DLD1 (cell line): ENCODE measurements around the gene YDJC.
"Not testable (repeated sequence)": the region's sequence is repeated elsewhere in the genome, so short reads cannot be mapped to it uniquely, and the experiment has no call there.

Source experiments
- in situ Hi-C: cut with HindIII; loops from 2 replicates; pipeline ENCODE4 v1.10.0; 2017; ENCODE audit warnings: low sequenced_read_pairs

The YDJC gene

DNA sequence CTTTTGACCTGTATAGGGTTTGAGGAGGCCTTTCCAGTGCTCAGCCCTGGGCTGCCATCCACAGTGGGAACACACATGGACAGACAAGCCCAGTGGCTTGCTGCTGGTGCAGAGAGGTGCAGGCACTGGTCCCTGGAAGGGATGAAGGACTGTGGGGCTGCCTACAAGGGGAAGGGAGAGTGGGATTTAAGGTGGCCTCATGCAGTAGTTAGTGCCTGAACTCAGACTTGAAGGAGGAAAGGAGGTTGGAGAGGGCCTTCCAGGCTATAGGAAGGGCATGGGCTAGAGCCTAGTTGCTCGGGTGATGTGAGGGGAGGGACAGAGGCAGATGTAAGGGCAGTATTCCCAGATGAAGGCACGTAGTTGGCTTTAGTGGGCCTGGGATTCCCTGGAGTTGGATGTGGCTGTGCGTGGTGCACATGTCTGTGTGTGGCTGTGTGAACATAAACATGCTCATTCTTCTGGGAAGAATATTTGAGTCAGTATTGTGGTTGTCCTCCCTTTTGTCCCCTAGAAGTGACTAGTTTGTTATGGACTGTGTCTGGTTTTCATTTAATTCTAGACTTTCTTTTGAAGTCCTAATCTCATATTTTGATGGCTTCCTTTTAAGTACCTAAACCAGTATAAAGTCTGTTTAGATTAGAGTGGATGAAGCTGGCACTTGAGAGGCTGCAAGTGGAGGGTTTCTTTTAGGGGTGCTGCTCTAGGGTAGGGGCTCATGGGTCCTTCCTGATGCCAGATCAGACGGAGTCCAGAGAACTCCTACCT lies 18.4 kb downstream of the YDJC start:
- in situ Hi-C loops, result no loop called here

DNA sequence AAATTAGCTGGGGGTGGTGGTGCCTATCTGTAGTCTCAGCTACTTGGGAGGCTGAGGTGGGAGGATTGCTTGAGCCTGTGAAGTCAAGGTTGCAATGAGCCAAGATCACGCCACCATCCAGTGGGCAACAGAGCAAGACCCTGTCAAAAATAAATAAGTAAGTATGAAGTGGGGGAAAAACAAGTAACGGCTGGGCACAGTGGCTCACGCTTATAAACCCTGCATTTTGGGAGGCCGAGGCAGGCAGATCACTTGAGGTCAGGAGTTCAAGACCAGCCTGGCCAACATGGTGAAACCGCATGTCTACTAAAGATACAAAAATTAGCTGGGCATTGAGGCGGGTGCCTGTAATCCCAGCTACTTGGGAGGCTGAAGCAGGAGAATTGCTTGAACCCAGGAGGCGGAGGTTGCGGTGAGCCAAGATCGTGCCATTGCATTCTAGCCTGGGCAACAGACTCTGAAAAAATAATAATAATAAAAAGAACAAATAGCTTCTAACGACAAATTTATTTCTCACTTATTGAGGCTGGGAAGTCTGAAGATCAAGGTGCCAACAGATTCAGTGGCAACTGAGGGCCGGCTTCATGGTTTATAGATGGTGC lies 20.2 kb downstream of the YDJC start:
- in situ Hi-C loops, result not testable (repeated sequence)

DNA sequence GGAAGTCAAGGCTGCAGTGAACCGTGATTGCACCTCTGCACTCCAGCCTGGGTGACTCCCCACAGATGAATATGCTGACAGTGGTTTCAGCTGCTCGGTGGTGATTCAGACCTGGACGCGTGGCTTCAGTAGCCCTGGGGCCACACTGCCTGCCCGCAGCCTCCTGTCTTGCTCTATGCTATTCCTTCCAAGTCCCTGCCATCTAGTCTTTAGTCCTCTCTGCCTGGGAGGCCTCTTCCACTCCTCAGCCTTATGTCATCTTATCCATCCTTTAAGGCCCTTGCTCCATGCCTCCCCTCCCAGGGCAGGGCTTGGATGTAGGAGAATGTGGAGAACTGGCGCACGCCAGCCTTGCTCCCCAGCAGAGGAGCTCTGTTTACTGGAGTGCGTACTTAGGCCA lies 23.0 kb downstream of the YDJC start:
- in situ Hi-C loops, result no loop called here

DNA sequence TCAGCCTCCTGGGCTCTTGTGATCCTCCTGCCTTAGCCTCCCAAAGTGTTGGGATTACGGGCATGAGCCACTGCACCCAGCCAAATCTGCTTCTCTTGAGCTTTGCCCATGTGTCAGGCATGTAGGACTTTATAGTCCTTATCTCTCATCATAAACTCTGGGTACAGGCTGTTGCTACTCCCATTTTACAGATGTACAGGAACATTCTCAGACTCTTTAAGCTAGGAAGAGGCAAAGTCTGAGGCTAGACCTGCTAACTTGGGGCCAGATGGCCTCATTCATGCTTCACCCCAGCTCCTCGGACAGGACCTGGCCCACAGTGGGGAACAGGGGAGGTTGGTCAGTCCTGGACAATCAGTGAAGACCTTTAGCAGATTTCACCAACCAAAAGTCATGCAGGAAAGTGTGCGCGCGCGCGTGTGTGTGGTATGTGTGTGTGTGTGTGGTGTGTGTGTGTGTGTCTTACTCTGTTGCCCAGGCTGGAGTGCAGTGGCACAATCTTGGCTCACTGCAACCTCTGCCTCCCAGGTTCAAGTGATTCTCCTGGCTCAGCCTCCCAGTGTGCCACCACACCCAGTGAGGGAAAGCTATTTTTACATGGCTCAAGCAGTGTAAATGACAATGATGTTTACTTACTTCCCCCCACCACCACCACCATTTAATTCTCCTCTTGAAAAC lies 23.8 kb downstream of the YDJC start:
- in situ Hi-C loops, result no loop called here

DNA sequence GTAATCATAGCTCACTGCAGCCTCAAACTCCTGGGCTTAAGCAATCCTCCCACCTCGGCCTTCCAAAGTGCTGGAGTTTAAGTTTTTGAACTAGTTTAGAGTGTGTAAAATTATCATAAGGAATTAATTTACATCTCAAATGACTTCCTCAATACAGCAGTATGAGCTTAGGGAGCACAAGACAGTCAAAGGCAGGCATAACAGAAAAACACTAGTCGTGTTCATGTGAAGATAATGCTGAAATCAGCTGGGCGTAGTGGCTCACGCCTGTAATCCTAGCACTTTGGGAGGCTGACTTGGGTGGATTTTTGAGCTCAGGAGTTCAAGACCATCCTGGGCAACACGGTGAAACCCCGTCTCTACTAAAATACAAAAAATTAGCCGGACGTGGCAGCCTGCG lies 25.8 kb downstream of the YDJC start:
- in situ Hi-C loops, result no loop called here

DNA sequence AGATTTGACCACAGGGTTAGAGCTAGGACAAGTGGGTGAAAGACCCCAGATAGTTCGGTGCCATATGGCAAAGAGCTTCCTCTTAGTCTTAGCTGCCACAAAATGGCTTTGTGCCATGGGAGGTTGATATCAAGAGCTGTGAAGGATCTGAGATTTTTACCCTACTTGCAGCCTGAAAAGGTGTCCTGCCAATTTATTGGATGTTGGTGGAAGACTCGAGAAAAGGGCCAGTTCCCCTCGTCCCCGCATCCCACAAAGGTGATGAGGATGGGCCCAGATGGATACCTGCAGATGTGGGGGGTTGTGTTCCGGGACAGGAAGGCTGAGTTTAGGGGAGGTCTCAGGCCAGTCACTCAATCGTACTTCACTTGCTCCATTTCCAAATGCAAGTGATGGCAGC lies 27.2 kb downstream of the YDJC start:
- in situ Hi-C loops, result no loop called here

DNA sequence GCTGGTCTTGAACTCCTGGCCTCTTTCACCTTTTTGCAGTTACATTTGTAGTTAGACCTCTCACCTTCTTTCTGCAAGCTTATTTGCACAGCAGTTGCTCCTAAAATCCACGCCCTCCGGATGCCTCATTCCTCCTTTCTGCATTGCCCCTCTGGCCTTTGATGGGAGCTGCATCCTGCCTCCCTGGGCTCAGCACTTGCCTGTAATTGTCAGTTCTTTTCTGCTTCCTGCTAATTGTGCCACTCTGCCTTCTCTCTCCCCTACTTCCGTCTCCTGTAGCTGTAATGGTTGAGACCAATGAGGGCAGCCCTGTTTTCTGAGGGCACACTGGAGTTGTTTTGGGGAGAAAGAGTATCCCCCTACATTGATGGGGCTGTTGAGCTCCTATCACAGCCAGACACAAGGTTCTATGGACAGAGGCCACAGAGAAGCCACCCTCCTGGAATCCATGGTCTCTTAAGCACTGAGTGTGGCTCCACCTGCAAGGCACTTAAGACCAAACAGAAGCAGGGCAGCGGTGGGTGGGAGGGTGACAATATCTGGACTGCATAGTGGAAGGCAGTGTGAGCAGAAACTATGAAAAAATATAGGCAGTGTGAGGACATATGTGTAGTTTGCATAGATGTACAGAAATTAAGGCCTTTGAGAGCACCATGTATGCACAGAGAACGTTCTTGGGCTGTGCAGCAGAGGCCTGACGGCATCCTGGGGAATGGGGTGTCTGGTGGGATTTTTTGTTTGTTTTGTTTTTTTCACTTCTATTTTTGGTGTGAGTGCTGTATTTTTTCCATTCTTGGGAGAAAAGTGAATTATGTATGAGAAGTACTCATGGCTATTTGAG lies 30.5 kb downstream of the YDJC start:
- in situ Hi-C loops, result no loop called here

DNA sequence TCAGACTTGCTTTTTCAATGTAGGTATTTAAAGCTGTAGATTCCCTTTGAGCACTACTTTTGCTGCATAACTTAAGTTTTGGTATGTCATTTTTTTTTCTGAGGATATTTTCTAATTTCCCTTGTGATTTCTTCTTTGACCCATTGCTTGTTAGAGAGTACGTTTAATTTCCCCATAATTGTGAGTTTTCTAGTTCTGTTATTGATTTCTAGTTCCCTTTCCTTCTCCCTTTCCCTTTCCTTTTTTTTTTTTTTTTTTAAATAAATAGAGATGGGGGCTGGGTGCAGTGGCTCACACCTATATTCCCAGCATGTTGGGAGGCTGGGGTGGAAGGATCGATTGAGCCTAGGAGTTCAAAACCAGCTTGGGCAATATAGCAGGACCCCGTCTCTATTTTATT lies 31.5 kb downstream of the YDJC start:
- in situ Hi-C loops, result no loop called here

DNA sequence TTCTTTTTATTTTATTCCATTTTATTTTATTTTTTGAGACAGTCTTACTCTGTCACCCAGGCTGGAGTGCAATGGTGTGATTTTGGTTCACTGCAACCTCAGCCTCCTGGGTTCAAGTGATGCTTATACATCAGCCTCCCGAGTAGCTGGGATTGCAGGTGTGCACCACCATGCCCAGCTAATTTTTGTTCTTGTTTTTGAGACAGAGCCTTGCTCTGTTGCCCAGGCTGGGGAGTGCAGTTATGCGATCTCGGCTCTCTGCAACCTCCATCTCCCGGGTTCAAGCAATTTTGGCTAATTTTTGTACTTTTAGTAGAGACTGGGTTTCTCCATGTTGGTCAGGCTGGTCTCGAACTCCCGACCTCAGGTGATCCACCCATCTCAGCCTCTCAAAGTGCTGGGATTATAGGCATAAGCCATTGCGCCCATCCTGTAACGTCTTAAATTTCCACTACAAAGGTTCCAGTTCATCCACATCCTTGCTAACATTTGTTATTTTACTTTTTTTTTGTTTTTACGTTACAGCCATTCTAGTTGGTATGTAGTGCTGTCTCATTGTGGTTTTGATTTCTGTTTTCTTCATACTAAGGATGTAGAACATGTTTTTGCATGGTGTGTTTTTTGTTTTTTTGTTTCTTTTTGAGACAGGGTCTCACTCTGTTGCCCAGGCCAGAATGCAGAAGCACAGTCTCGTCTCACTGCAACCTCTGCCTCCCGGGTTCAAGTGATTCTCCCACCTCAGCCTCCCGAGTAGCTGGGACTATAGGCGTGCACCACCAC lies 33.3 kb downstream of the YDJC start:
- in situ Hi-C loops, result not testable (repeated sequence)

DNA sequence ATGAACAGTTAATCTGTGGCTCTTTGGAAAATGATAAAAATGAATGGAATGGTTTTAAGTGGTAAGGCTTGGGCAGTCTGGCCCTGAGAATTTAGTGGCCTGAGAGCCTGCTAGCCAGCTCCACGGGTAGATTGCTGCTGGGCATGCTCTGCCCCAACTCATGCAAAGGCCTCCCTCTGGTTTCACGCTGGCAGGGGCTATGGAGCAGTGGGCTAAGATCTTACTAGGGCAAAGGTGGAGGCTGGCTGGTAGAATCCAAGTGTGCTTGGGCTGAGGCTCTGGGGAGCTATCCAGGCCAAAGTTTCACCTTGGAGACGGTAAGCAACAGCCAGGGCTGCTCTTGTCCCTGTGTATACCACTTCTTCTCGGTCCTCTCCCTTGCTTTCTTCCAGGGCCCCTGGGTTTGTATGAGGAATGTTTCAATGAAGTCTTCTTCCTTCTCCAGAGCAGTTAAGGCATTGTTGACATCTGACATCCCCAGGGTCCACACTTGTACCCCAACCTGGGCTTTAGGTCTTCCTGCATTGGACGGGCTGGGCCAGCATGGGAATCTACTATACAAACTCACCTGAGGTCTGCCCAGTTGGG lies 34.9 kb downstream of the YDJC start:
- in situ Hi-C loops, result no loop called here

DNA sequence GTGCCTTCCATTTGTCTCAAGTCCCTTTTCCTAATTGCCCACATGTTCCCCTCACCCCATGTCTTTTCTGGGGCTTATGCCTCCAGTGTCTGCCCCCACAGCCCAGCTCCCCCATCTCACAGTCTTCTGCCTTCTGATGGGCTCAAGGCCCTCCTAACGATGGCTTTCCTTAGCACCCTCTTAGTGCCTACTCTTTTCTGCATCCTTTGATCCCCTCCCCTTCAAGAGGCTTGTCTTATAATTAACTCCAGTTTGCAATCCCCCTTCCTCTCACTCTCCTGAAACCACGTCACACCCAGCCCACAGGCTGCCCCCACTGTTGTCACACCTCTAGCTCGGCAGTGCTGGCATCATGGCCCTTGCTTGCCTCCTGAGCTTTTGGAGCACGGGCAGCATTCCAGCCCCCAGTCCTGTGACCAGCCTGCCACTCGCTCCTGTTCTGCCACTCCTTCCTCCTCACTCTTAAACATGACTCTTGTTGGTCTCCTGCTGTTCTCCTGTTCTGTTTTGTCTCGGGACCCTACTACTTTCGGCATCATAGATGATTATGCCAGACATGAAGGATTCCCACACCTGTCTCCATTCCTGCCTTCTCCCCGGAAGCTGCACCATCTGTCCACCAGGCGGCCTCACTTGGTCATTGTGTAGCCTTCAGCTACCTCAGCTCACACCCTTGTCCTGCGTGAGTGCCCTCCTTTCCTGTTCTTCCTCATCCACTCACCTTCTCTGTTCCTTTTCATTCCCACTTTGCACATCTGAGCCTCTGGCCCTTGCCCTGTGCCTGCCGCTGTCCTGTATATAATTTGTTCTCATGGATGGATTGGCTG lies 36.2 kb downstream of the YDJC start:
- in situ Hi-C loops, result no loop called here

DNA sequence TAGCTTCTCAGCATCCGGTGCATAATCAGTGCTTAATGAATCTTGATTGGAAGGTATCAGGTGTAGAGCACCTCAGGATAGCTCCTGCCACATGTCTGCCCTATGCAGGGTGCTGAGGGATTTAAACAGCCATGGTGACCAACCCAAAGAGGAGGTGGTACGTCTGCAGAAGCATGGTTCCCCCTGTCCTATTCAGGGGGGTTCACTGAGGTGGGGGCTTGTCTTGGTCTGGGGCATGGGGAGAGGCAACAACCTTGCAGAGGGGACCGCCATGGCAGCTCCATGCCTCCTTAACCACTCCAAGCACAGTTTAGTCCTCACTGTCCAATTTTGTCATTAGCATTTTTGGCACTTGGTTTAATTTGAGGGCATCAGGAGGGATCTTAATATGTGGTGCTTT lies 37.4 kb downstream of the YDJC start:
- in situ Hi-C loops, result no loop called here

DNA sequence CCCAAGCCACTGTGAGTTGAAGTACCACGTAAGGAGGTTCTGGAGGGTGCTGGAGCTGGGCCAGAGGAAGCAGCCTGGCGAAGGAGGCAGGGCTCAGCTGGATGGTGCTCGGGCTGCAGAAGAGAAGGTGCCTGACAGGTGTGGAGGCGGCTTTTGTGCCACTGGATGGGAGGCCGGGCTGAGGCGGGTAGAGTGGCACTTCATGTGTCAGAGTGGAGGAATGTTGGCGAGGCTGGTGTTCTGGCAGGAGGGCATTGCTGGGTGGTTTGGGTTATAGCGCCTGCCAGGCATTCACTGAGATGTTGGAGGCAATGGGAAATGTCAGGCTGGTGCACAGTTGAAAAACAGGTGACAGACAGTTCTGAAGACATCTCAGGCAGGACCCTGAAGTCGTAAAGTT lies 38.1 kb downstream of the YDJC start:
- in situ Hi-C loops, result no loop called here

DNA sequence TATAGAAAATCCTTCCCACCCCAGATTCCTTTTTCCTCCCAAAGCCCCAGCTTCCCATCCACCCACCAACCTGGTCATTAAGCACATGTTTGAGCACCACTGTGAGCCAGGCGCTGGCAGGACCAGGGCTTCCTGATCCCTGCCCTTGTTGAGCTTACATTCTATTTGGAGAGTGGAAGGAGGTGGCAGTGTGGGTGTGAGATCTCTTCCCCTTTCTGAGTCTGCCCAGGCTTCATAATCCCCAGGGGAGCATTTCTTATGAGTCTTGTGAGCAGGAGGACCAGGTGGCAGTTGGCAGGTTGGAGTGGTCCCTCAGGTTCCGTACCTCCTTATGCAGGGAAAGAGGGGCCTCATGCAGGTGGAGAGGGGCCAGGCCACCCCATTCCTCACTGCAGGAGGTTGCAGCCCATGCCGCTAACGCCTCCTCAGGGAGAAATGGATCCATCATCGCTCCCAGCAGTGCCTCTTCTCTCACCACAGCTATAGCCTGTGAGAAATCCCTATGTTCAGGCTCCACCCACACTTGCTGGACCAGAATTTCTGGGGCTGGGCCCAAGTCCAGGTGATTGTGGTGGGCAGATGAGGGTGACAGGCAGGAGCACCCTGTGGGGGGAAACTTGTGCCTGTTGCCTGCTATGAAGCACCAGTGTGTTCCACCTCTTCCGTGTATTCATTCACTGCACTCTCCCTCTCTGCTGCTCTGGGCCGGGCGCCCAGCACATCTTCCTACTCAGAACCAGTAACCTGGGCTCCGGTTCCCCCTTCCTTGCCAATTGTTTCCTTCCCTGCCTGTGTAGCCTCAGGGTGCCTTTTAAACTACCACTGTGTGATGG lies 38.8 kb downstream of the YDJC start:
- in situ Hi-C loops, result no loop called here

DNA sequence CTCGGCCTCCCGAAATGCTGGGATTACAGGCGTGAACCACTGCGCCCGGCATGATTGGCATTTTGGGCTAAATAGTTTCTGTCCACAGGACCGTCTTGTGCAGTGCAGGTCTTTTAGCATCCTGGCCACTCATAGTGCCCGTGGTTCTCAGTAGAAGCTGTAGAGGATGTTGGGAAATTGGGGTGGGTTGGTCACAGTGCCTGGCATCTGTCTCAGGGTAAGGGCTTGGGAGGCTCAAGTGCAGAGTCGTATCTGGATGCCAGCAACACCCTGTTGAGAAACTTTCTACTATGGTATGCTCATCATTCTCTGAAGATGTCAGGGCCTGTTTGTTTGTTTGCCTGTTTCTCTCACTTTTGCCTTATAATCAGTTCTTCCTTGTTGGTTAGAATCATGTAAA lies 40.4 kb downstream of the YDJC start:
- in situ Hi-C loops, result no loop called here

DNA sequence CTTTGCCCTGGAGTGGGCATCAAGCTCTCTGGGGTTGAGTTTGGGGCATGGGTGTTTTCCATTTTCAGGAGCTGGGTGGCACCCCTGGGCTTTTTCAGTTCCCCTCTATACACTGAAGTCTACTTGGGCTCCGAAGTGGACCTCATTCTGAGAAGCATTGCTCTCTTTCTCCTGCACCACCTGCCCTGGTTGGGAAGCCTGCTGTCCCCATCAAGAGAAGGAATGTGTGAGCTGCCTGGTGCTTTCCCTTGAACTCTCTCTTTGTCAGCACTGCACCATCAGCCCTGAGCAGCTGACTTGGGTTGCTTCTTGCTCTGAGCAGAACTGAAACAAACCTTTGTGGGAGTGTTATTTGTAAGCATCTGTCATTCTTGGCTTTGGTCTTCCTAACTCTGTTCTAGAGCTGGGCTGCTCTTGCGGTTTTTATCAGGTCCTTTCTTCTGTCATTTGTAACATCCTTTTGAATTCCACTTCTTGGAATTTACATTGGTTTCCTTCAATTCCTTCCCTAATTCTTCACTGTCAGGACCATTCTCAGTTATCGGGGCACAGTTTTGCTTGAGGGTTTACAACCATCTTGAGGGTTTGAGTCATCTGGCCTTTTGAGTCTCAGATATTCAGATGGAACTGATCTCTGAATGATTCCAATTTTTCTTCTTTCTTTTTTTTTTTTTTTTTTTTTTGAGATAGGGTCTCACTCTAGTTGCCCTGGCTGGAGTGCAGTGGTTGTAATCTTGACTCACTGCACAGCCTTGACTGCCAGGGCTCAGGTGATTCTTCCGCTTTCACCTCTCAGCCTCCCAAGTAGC lies 41.8 kb downstream of the YDJC start:
- in situ Hi-C loops, result no loop called here

DNA sequence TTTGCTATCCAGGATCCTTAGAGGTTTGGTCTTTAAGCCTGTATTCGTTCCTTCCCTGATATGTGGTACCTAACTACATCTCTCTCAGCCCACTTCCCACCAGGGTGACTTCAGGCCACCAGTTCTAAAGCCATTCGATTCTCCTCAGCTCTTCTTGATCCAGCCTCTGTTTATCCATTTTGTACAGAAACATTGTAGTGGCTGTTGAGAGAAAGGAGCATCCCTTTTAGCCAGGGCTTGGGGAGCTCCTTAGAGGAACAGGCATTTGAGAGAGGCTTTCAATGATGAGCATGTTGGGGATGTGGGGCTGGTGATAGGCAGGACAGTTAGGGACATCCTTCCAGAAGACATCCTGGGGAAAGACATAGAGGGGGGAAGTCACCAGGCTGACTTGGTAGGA lies 44.4 kb downstream of the YDJC start:
- in situ Hi-C loops, result no loop called here
